Retinal pigment epithelial cell (primary cell): Measurements from ENCODE around the gene TIAM2.
"Not testable (repeated sequence)": the region's sequence is repeated elsewhere in the genome, so short reads cannot be mapped to it uniquely, and the experiment has no call there.

Experiments used
- DNase-seq: peaks from one replicate; pipeline ENCODE4 v3.0.0-alpha.2; 2010; ENCODE audit warnings: low read depth
- H3K4me3 ChIP-seq: 2 replicates; pipeline ENCODE4 v1.5.1; 2011; ENCODE audit warnings: mild to moderate bottlenecking, low read length, control low read depth, moderate library complexity
- CTCF ChIP-seq: conservative IDR thresholded peaks from 2 replicates; pipeline ENCODE4 v1.5.1; 2011; ENCODE audit warnings: low read depth, low read length, control low read depth, inconsistent platforms

The TIAM2 gene

GRCh38 chr6:155222506-155222905 lies 227.4 kb downstream of the TIAM2 start:
- no peak for DNase-seq
- no peak overlapping the region for H3K4me3 ChIP-seq
- TF ChIP-seq CTCF, result no peak

GRCh38 chr6:155223646-155224451 lies 228.7 kb downstream of the TIAM2 start:
- no peak for TF ChIP-seq CTCF
- DNase-seq, result peak; percentile 77
- no peak overlapping the region for H3K4me3 ChIP-seq

- H3K4me3 ChIP-seq, result no peak overlapping the region
- no peak for TF ChIP-seq CTCF
- DNase-seq, result no peak
Observed at GRCh38 chr6:155224618-155225017, 229.5 kb downstream of the TIAM2 start.

- no peak for DNase-seq
- no peak for TF ChIP-seq CTCF
- H3K4me3 ChIP-seq, result no peak overlapping the region
Observed at GRCh38 chr6:155227046-155227445, 231.9 kb downstream of the TIAM2 start.

- H3K4me3 ChIP-seq, result no peak overlapping the region
- TF ChIP-seq CTCF, result no peak
- DNase-seq, result peak; percentile 52
Observed at GRCh38 chr6:155228546-155229166, 233.5 kb downstream of the TIAM2 start.

- H3K4me3 ChIP-seq, DNase-seq: not testable (repeated sequence)
Observed at GRCh38 chr6:155230975-155231374, 235.9 kb downstream of the TIAM2 start.

GRCh38 chr6:155232848-155233247 lies 237.7 kb downstream of the TIAM2 start:
- H3K4me3 ChIP-seq, result no peak overlapping the region
- no peak for TF ChIP-seq CTCF

More at GRCh38 chr6:155232848-155233247, 237.7 kb downstream of the TIAM2 start:
- no peak for DNase-seq
